Ureter (tissue), 1 donor: Measurements from ENCODE around the gene RGS7. TPM values are rescaled to one million over a fixed set of nuclear protein-coding genes. Genes with fewer than 3 reads are reported as not detected.

Source experiments
- DNase-seq: peaks from one replicate; pipeline ENCODE4 v3.0.0-alpha.2; 2020; ENCODE audit warnings: low spot score
- total RNA-seq: library from RNA; stranded (reverse); gene quantifications from one replicate; pipeline ENCODE4 v1.2.4, GENCODE V29; 2023
- donor health status: DM: yes; HTN: yes; CAD: no.

The RGS7 gene
- 0.60 TPM for total RNA-seq

DNA sequence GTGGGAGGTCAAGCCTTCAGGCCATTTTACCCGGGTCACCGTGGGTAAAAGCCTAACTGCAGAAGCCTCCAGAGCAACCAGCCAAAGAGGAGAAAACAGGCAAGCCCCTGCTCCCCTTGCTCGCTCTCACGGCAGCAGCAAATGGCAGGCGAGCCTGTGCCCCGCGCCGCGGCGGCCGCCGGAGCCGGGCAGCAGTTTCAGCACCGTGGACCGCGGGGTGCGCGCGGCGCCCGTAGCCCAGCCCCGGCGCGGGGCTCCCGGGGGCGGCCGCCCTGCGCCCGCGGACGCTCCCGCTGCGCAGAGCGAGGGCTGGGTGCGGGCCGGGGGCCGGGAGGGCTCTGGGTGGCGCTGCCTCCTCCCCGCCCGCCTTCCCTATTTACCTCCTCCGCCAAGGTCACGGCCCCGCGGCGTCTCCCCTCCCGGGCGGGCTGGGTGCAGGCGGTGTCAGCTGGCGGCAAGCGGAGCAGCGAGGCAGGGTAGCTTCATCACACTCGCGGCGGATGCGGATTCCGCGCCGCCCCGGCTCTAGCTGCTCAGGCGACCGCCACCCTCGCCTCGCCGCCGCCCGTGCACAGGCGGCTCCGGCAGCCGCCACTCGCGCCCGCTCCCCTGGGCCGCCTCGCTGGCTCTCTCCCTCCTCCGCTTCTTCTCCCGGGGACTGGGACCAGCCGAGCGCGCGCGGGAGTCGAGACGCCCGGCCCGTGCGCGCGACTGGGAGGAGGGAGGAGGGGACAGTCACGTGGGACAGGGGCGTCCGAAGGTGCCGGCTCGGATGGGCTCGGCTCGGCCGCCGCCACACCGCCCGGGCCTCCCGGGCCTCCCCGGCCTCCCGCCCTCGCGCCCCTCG, at the start of gene RGS7:
RGS7 (minus strand) TSS at position 687 of the 847 bp plus-strand sequence.
- peak; percentile 49 for DNase-seq

DNA sequence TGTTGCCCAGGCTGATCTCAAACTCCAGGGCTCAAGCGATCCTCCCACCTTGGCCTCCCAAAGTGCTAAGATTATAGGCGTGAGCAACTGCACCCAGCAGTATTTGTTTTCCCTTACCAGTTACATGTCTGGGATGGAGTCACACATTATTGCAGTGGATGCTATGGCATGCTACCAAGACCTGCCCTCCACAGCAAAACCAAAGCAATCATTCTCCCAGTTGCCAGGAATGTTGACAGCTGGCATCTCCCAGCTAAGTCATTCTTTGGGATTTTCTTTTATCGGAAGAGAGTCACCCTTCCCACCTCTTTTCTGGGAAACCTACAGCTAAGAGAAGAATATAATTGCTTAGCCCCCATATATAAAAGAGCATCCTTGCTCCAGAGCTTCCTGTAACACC, 49.4 kb upstream of the RGS7 start:
- DNase-seq, result no peak

DNA sequence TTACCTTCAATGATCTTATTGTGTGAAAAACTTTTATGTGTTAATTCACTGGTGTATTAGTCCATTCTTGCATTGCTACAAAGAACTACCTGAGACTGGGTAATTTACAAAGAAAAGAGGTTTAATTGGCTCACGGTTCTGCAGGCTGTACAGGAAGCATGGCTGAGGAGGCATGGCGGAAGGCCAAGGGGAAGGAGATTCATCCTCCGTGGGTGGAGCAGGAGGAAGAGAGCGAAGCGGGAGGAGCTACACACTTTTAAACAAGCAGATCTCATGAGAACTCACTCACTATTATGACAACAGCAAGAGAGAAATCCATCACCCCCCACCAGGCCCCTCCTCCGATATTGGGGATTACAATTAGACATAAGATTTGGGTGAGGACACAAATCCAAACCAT, 44.2 kb upstream of the RGS7 start:
- no peak for DNase-seq

GRCh38 chr1:241396747-241397681, 40.0 kb upstream of the RGS7 start:
- no peak for DNase-seq

GRCh38 chr1:241391926-241392710, 35.1 kb upstream of the RGS7 start:
- DNase-seq, result no peak

- no peak for DNase-seq
Measured at GRCh38 chr1:241390526-241390925, 33.5 kb upstream of the RGS7 start.

DNA sequence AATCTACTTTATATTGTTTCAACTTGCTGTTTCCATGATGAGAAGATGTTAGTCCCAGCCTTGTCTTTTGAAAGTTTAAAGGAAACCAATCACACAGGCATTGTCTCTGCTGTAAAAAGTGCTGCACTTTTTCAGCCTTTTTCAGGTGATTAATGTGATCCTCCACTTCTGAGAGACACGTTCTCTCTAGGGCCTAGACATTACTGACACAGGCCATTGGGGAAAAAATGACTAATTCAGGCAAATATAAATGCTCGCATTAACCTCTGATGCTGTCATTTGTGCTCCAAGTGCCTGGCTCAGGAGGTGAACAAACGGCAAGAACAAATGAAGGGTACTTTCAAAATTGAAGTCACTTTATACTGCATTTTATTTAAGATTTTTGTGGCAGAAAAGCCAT, 32.4 kb upstream of the RGS7 start:
- DNase-seq, result no peak

GRCh38 chr1:241387216-241387615, 30.2 kb upstream of the RGS7 start:
- no peak for DNase-seq

DNA sequence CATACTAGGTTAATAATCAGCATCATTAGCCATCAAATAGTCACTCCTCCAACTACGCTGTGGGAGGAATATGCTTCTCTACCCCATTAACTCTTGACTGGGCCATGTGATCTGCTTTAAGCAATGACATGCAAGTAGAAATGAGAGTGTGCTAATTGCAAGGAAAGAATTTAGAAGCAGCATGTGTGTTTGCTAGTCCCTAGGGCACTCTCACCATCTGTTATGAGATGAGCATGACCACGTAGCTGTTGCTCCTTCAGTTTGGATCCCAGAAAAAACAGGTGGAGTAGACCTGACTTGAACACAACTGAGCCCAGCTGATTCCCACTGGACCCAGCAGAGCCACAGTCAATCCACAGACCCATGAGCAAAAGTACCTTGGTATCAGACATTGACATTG, 19.7 kb upstream of the RGS7 start:
- DNase-seq, result no peak

- DNase-seq, result no peak
Measured at GRCh38 chr1:241375886-241376285, 18.9 kb upstream of the RGS7 start.

DNA sequence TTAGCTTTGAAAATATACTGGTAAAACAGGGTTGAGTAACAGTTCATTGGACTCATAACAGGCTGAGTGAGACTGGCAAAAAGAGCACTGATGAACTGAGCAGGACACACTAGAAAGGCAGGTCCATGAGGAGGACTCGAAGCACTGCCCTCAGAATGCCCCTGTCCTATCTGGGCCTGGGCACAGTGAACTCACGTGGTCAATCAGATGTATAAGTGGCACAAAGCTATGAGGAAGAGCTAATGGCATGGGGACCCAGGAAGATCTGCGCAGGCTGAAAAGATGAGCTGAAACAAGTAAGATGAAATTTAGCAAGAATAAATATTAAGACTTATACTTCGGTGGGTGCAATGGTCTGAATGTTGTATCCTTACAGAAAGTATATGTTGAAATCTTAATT, 9.2 kb upstream of the RGS7 start:
- no peak for DNase-seq

DNA sequence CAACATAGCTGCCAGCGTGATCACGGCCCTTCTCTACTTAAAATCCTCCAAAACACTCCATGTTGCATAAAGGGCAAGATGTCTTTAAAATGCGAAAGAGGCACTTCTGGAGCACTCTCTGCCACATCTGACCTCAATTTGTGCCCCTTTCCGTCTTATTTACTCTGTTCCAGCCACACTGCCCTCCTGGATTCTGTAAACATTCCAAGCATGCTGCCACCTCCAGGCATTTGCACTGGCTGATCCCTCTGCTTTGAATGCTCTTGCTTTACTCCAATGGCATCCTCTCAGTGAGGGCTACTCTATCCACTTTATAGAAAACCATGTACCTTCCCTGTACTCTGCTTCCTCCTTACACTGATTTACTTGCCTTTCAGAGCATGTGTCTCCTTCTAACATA, 5.3 kb upstream of the RGS7 start:
- DNase-seq, result no peak

- DNase-seq, result no peak
Measured at GRCh38 chr1:241357366-241358340, 648 bp upstream of the RGS7 start.

DNA sequence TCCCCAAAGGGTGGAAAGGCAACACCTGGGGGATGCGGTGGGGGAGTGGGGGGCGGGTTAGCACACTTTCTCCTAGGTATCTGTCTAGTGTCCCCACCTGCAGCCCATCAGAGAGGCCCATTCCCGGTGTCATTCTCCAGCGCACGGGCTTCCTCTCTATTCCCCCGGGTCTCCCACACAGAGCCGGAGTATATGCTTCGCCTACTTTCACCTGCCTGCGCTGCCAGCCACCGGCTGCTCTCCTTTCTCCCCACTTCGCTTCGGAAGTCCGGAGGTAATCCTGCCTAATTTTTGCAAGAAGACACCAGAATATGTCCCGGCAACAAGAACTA, 852 bp downstream of the RGS7 start:
- no peak for DNase-seq

DNA sequence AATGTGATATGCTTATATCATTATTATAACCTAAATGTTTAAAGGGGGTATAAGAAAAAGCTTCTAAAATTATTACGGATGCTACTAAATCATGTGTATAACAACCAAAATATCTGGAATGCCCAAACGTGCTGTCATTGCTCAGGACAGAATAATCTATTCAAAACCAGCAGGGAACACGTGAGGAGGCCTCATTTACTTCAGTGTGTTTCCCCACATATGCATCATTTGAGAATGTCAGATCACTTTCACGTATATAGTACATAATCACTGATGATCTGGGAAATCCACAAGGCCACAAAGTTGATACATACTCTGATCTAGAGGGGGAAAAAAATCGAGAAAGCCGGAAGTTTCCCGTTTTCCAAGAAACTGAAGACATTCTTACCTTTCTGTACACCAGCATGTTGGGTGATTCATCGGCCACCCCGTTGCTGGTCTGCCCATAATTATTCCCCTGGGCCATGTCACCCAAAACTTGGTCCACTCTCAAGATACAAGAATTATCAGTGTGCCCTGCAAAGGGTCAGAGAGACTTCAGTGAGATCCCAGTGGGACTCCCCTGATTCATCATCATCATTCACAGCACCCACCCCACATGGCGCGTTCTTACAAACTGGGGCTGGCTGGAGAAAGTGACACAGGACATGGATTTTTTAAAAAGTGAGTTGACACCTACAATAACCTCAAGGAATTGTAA, 1.5 kb downstream of the RGS7 start:
- DNase-seq, result no peak

DNA sequence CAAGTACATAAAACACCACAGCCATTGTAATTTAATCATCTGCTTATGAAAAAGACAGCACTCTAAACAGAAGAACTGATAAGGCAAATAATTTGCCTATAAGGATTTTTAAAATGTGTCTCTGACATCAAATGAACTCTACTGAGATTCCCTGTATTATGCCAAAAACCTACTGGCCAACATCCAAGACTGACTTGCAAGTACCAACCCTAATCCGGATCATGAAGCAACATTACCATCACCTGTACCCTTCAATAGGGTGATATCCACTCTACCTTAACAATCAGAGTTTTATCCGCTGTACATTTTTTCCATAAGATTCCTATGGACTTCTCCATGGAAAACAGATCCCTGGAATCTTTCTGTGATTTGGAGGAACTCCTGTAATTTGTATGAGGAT, 4.6 kb downstream of the RGS7 start:
- DNase-seq, result no peak

- DNase-seq, result no peak
Measured at GRCh38 chr1:241351841-241352240, 5.2 kb downstream of the RGS7 start.

DNA sequence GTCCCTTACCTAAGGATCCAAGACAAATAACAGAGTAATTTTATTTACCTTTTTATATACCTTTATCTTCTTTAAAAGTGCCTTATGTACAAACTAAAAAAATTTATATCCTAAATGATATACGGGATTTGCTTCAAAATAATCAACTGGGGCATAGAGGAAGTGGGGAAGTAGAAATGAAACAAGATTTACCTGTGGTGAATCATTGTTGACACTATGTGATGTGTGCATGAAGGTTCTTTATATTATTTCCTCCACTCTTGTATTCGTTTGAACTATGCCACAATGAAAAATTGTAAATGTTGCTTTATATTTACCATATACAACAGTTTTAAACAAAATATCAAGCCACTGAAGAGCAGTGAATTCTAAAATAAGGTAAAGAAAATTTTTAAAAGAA, 13.0 kb downstream of the RGS7 start:
- no peak for DNase-seq

- DNase-seq, result no peak
Measured at GRCh38 chr1:241336335-241336734, 20.7 kb downstream of the RGS7 start.

DNA sequence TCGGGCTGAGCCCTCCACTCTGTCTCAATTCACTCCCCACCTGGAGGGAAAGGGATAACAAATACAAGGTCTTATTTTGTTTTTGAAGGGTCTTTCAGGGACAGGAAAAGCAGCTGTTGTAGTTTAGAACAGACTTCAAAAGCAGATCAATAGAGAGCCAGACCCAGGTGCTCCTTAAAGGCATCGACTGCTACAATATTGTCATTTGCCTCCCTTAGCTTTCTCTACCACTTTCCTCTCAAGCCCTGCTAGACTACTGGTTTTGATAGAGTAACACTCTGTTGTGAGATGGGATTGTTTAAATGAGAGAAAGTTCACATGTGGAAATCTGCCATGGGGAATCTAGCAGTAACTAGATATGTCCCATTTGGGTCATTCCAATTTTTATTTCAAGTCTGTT, 24.0 kb downstream of the RGS7 start:
- no peak for DNase-seq
